A549 (cell line): ENCODE results near the gene C2CD4C.

Source experiments
- CBX2 ChIP-seq: fragments of 200-600 bp; sonication (generic); IDR thresholded peaks from 2 replicates; pipeline ENCODE4 v1.6.1; 2016; ENCODE audit warnings: low read depth, mild to moderate bottlenecking, borderline replicate concordance
- CBX8 ChIP-seq: fragments of 200-600 bp; sonication (generic); IDR thresholded peaks from 2 replicates; pipeline ENCODE4 v1.6.1; 2016
- CHD2 ChIP-seq: fragments of 150-350 bp; IDR thresholded peaks from 2 replicates; pipeline ENCODE4 v1.6.1; 2014; ENCODE audit warnings: low read length; ENCODE audit not compliant: partially characterized antibody
- FOSB ChIP-seq: fragments of 250-450 bp; sonication (Bioruptor Pico); IDR thresholded peaks from 2 replicates; pipeline ENCODE4 v1.5.0; 2020; ENCODE audit warnings: mild to moderate bottlenecking, moderate library complexity
- HDAC2 ChIP-seq: fragments of 200-600 bp; sonication (generic); IDR thresholded peaks from 2 replicates; pipeline ENCODE4 v1.6.1; 2016
- POLR2A ChIP-seq: IDR thresholded peaks from 2 replicates; pipeline ENCODE4 v1.6.1; 2012; ENCODE audit warnings: mild to moderate bottlenecking, low read length
- RAD21 ChIP-seq, 2 experiments: fragments of >200 bp in 1 of 2; sonication (Bioruptor Twin) in 1 of 2; formaldehyde crosslinking in 1 of 2; IDR thresholded peaks in 1 of 2; conservative IDR thresholded peaks in 1 of 2; 2 replicates in 1 of 2; 3 replicates in 1 of 2; pipeline ENCODE4 v1.6.1; 2012 to 2018; ENCODE audit warnings: inconsistent platforms in 1 of 2
- ZNF302 ChIP-seq: fragments of 250-450 bp; sonication (Bioruptor Pico); IDR thresholded peaks from 2 replicates; pipeline ENCODE4 v1.9.0; 2021; ENCODE audit warnings: inconsistent platforms, mild to moderate bottlenecking, moderate library complexity
- TF ChIP-seq, protein P1 (sequence below): fragments of >200 bp; sonication (Bioruptor Twin); formaldehyde crosslinking; IDR thresholded peaks from 3 replicates; pipeline ENCODE4 v1.5.1; 2016

DNA sequence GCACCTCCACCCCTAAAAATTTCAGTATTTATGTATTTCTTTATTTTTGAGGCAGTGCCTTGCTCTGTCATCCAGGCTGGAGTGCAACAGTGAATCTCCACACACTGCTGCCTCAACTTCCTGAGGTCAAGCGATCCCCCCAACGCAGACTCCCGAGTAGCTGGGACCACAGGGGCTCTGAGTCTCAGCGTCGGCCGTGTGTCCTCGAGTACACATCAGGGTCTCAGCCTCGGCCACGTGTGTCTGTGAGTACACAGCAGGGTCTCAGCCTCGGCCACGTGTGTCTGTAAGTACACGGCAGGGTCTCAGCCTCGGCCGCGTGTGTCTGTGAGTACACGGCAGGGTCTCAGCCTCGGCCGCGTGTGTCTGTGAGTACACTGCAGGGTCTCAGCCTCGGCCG lies 21.2 kb downstream of the C2CD4C start:
- TF ChIP-seq, protein P1, sequence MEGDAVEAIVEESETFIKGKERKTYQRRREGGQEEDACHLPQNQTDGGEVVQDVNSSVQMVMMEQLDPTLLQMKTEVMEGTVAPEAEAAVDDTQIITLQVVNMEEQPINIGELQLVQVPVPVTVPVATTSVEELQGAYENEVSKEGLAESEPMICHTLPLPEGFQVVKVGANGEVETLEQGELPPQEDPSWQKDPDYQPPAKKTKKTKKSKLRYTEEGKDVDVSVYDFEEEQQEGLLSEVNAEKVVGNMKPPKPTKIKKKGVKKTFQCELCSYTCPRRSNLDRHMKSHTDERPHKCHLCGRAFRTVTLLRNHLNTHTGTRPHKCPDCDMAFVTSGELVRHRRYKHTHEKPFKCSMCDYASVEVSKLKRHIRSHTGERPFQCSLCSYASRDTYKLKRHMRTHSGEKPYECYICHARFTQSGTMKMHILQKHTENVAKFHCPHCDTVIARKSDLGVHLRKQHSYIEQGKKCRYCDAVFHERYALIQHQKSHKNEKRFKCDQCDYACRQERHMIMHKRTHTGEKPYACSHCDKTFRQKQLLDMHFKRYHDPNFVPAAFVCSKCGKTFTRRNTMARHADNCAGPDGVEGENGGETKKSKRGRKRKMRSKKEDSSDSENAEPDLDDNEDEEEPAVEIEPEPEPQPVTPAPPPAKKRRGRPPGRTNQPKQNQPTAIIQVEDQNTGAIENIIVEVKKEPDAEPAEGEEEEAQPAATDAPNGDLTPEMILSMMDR: no peak
- no peak for TF ChIP-seq FOSB
- TF ChIP-seq CHD2: no peak
- TF ChIP-seq RAD21 (conservative IDR thresholded peaks at IDR 0.05 in 1 of 2, IDR thresholded peaks at IDR 0.05 in 1 of 2): no peak
- TF ChIP-seq CBX2: no peak
- no peak for TF ChIP-seq ZNF302
- no peak for TF ChIP-seq POLR2A
- no peak for TF ChIP-seq CBX8
- TF ChIP-seq HDAC2: no peak
